Rectal smooth muscle tissue (tissue), 1 donor: ENCODE measurements around the gene FGF13.

Source experiments
- H3K27ac ChIP-seq: one replicate; pipeline ENCODE4 v1.7.0; 2013; ENCODE audit warnings: low read depth, low read length, inconsistent platforms
- H3K27me3 ChIP-seq: one replicate; pipeline ENCODE4 v1.7.0; 2013; ENCODE audit warnings: low read length; ENCODE audit not compliant: control insufficient read depth, insufficient read depth
- H3K36me3 ChIP-seq: one replicate; pipeline ENCODE4 v1.7.0; 2013; ENCODE audit warnings: low read length; ENCODE audit not compliant: control insufficient read depth, insufficient read depth
- H3K4me1 ChIP-seq: one replicate; pipeline ENCODE4 v1.7.0; 2013; ENCODE audit warnings: low read length; ENCODE audit not compliant: control insufficient read depth, insufficient read depth
- H3K4me3 ChIP-seq: one replicate; pipeline ENCODE4 v1.7.0; 2013; ENCODE audit warnings: low read length
- H3K9ac ChIP-seq: one replicate; pipeline ENCODE4 v1.7.0; 2013; ENCODE audit warnings: low read length

The FGF13 gene

DNA sequence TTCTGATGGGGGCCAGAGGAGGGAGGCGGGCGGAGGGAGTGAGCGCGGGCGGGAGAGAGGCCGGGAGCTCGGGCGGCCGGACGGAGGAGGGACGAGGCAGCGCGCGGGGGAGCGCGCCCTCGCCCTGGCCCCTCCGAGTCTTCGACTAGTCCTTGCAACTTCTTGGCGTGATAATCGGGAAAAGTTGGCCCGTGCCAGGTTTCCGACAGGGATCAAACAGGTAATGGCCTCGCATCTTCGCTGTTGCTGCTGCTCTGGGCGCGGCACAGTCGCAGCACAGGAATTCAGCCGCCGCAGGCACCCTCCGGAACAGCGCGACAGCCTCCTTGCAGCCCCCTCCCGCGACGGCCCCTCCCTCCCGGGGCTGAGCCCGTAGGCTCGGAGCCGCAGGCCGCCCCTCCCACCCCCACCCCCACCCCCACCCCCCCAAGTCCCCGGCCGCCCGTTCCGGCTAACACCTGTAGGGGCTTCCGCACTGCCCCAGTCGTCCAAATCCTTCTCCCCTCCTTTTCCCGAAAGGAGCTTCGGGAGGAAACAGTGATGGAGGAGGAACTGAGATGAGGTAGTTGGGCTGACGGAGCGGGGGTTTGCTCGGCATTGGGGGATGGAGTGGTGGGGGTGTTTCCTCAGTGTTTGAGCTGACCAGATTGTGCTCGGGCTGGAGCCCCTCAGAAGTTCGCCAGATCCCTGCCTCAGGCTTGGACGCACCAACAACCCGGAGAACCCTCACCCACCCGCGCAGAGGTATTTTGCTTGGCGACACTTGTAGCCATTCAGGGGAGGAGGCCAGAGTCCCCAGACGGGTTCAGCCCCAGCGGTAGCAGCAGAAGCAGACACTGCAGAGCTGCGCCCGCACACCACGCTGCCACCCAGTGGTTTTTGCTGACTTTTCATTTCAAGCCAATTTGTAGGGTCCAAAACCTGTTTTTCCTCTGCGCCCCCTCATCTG is at the start of gene FGF13:
Gene FGF13, minus strand, starts transcription at position 319 of the 949 bp plus-strand sequence. CDS start 714 bp downstream, outside the sequence.
- H3K27me3 ChIP-seq, result peaks cover 9% of the 10 kb centered on the region
- no peak within 1 kb of the TSS for H3K9ac ChIP-seq
- no peaks in the 10 kb centered on the region for H3K36me3 ChIP-seq
- no peaks in the 10 kb centered on the region for H3K4me1 ChIP-seq
- peak within 1 kb of the TSS; percentile 71 for H3K4me3 ChIP-seq
- no peak within 1 kb of the TSS for H3K27ac ChIP-seq

DNA sequence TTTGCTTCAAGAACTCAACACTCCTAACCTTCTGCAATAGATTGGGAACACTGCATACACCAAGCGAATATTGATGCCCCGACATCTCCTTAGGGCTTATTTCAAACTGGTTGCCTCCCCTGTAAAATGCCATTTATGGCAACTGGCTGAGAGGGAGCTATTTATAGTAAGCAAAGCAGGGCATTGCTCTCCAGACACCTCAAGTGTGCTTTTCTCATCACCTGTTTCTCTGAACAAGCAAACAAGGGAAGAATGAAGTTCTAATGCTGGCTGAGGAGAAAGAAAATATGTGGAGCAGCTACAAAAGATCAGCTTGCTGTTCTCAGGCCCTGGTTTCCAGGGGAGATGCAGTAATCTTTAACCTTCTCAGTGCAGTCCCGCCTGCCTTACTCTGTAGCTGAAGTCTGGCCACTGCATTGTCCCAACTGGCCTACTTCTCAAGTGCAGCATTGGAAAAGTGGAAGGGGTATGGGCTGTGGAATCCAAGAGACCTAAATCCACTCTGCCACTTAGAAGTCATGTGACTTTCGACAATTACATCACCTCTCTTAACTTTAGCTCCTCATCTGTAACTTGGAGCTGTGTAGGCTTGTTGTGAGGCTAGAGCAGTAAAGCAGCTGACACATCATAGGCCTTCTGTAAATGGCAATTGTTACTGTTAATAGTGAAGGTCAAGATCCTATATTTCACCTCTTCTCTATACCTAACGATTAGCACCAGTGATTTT is 47.9 kb upstream of the FGF13 start:
- H3K27ac ChIP-seq, result no peak overlapping the region
- H3K4me1 ChIP-seq, result no peaks in the 10 kb centered on the region
- no peak overlapping the region for H3K9ac ChIP-seq
- no peaks in the 10 kb centered on the region for H3K27me3 ChIP-seq
- H3K4me3 ChIP-seq, result no peak overlapping the region
- H3K36me3 ChIP-seq, result no peaks in the 10 kb centered on the region

DNA sequence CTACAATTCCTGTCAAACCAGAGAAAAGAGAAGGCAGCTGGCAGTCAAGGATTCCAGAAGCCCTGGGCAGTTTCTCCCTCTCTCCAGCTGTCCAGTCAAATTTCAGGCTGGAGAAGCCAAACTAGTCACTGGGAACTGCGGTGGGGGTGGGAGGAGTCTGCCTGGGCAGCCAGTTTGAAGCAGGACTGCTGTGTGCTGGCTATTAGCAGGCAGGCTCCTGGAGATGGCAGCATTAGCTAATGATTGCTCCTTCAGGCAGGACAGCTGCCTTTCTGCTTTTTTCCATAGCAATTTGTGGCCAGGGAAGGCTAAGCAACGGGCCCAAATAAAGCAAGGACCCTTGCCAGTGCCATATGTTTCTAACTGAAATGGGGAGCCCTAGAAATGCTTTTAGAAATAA is 44.7 kb upstream of the FGF13 start:
- Histone ChIP-seq H3K9ac (no peak overlapping the region), H3K36me3 (no peaks in the 10 kb centered on the region), H3K4me1 (no peaks in the 10 kb centered on the region), H3K27me3 (no peaks in the 10 kb centered on the region), H3K4me3 (no peak overlapping the region), H3K27ac (no peak overlapping the region)

DNA sequence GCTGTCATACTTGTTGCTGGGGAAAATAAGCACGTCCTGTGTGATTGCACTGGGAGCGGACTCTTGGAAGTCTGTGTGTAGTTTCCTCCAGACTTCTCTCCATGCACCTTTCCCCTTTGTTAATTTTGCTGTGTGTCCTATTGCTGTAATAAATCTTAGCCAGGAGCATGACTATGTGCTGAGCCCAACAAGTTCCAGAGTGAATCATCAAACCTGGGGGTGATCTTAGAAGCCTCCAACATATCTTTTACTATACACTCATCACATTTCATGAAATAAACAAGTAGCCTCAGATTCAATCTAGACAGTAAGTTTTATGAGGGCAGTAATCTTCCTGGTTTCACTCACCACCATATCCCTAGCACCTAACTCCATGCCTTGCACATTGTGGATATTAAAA is 43.3 kb upstream of the FGF13 start:
- Histone ChIP-seq H3K27ac (no peak overlapping the region), H3K4me1 (no peaks in the 10 kb centered on the region), H3K36me3 (no peaks in the 10 kb centered on the region), H3K4me3 (no peak overlapping the region), H3K27me3 (no peaks in the 10 kb centered on the region), H3K9ac (no peak overlapping the region)

DNA sequence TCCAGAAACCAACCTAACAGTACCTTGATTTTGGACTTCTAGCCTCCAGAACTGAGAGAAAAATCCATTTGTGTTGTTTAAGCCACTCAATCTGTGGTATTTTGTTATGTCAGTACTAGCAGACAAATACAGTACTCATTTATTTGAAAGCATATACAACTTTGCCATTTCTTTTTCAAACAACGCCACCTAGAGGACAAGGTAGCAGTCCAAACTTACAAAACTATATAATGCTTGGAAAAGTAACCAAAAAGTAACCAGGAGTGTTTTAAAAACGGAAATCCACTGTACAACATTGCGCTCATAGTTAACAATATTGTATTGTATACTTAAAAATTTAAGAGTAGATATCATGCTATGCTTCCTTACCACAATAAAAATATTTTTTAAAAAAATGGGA is 37.0 kb upstream of the FGF13 start:
- no peak overlapping the region for H3K4me3 ChIP-seq
- no peaks in the 10 kb centered on the region for H3K4me1 ChIP-seq
- no peaks in the 10 kb centered on the region for H3K27me3 ChIP-seq
- H3K9ac ChIP-seq, result no peak overlapping the region
- no peak overlapping the region for H3K27ac ChIP-seq
- no peaks in the 10 kb centered on the region for H3K36me3 ChIP-seq

DNA sequence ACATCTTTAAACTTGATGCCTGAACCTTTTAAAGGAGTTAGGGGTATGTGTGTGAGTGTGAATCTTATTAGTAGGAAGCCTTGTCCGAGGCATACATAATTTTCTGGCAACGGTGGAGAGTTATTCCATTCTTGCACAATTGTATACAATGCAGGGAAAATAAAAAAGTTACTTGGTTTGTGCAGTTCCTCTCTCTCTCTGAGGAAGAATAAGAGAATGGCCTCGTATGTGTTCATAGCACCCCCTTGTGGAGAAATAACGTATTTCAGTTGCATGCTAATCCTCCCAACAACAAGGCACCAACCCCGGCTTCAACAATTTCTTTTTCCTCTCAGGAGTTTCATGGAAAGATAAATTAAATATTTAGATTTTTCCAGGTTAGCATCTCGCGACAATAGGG is 33.7 kb upstream of the FGF13 start:
- H3K36me3 ChIP-seq, result no peaks in the 10 kb centered on the region
- H3K9ac ChIP-seq, result no peak overlapping the region
- H3K27ac ChIP-seq, result no peak overlapping the region
- H3K4me1 ChIP-seq, result no peaks in the 10 kb centered on the region
- no peak overlapping the region for H3K4me3 ChIP-seq
- no peaks in the 10 kb centered on the region for H3K27me3 ChIP-seq

DNA sequence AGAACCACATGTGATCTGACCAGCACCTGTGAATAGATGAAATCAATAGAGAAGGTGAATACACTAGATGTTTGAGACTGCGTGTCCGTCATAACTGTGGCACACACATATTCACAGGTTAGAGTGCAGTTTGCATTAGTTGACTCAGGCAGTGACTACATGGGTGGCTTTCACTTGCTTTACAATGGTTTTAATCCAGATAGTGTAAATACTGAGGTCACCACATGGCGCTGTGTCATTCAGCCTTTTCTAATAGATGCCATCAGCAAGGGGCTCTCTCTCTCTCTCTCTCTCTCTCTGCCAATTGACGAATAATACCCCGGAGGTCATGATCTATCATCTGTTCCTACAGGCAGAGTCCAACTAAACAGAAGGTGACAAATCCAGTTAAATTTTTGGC is 30.7 kb upstream of the FGF13 start:
- H3K27me3 ChIP-seq, result no peaks in the 10 kb centered on the region
- no peak overlapping the region for H3K9ac ChIP-seq
- no peak overlapping the region for H3K4me3 ChIP-seq
- no peak overlapping the region for H3K27ac ChIP-seq
- H3K4me1 ChIP-seq, result no peaks in the 10 kb centered on the region
- no peaks in the 10 kb centered on the region for H3K36me3 ChIP-seq

DNA sequence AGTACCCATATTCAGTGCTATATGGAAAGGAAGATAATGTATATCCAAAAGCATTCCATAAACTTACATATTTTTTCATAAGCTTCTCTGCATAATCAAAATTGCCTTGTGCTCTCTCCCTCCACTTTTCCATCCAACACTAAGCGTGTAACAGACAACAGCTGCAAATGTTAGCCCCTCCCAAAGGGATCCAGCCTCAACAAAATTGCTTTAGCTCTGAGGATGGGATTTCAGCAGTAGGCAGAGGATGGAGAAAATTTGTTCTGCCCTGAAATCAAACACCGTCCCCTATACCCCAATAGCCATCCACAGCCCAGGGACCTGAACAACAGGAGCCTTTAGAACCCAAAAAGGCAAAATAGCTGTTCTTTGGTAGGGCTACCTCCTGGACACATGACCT is 28.8 kb upstream of the FGF13 start:
- Histone ChIP-seq H3K27me3 (no peaks in the 10 kb centered on the region), H3K9ac (no peak overlapping the region), H3K27ac (no peak overlapping the region)

DNA sequence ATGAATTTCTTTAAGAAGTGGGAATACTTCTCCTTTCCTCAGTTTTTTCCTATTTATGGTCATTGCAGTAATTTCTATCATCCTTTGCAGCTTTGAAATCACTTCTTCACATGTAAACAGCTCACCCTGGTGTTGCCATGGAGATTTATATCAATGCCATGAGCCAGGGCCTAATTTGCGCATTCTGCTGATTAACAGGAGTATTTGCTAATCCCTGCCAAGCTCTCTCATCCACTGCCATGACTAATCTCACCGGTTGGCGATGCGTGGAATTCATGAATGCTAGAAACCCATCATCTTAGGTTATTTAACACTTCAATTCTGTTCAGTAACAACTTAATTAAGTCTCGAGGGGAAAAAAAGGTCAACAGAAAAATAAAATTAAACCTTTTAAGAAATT is 11.8 kb upstream of the FGF13 start:
- H3K36me3 ChIP-seq, result no peaks in the 10 kb centered on the region
- no peaks in the 10 kb centered on the region for H3K27me3 ChIP-seq
- no peak overlapping the region for H3K9ac ChIP-seq
- H3K4me1 ChIP-seq, result no peaks in the 10 kb centered on the region
- no peak overlapping the region for H3K27ac ChIP-seq
- no peak overlapping the region for H3K4me3 ChIP-seq

More for the DNA sequence above, 28.8 kb upstream of the FGF13 start:
- H3K4me3 ChIP-seq, result no peak overlapping the region
- no peaks in the 10 kb centered on the region for H3K4me1 ChIP-seq
- no peaks in the 10 kb centered on the region for H3K36me3 ChIP-seq

DNA sequence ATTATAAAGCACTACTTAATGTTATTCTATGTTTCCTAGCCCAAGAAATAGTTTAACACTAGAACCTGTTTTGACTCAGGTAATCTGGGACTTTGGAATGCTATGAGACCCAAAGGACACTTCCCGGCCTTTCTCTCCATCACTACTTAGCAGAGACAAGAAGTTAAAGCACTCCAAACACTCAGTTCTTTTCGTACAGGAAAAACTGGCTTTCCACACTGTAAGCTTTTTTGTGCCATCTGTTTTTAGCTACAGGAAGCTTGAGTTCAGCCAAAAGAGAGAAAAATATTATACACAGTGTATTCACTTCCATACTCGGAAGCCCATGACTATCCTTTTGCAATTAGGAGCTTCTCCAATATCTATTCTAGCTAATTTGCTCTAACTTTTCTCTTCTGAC is 7.9 kb upstream of the FGF13 start:
- no peak overlapping the region for H3K27ac ChIP-seq
- H3K36me3 ChIP-seq, result no peaks in the 10 kb centered on the region
- H3K27me3 ChIP-seq, result no peaks in the 10 kb centered on the region
- no peaks in the 10 kb centered on the region for H3K4me1 ChIP-seq
- H3K4me3 ChIP-seq, result no peak overlapping the region
- H3K9ac ChIP-seq, result no peak overlapping the region

DNA sequence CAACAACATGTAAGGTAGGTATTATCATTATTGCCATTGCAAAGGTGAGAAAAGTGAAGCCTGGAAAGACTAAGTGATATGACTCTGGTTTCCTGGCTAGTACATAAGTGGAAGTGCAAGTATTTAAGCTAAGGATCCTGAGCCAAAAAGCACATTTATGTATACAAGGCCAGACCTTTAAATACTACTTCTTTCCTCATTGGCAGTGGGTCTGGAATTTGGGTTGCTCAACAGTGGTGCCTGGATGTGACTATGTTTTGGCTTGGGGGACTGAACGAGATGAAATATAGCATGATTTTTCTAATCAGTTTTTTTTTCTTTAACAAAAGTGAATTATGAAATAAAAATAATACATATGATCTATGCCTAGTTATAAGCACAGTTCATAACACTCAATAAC is 7.4 kb upstream of the FGF13 start:
- Histone ChIP-seq H3K4me1 (no peaks in the 10 kb centered on the region), H3K9ac (no peak overlapping the region), H3K27ac (no peak overlapping the region), H3K36me3 (no peaks in the 10 kb centered on the region), H3K27me3 (no peaks in the 10 kb centered on the region), H3K4me3 (no peak overlapping the region)

DNA sequence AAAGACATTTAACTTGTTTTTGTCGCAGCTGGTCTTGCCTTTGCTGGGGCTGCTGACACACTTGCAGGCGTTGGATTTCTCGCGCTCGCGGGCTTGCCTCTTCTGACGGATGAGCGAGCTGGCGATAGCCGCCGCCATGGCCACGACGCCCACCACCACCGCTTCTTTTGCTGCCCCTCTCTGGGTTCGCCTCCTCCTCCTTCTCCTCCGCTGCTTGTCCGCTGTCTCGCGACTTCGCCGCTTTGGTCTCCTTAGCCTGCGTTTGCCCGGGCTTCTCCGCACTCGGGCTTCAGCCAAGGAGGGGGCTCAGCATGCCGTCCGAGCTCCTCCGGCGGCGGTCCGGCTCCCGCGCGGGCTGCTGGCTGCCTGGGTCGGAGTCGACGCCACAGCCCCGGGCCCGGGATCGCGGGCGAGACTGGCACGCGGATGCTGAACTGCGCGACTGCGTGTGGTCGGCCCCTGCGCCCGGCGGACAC is 613 bp downstream of the FGF13 start:
- peak overlapping the region; percentile 71 for H3K4me3 ChIP-seq
- peaks cover 9% of the 10 kb centered on the region for H3K27me3 ChIP-seq
- H3K27ac ChIP-seq, result no peak overlapping the region
- no peaks in the 10 kb centered on the region for H3K36me3 ChIP-seq
- no peak overlapping the region for H3K9ac ChIP-seq
- no peaks in the 10 kb centered on the region for H3K4me1 ChIP-seq
